ENCODE measurements around the gene TMCC1.

DNA sequence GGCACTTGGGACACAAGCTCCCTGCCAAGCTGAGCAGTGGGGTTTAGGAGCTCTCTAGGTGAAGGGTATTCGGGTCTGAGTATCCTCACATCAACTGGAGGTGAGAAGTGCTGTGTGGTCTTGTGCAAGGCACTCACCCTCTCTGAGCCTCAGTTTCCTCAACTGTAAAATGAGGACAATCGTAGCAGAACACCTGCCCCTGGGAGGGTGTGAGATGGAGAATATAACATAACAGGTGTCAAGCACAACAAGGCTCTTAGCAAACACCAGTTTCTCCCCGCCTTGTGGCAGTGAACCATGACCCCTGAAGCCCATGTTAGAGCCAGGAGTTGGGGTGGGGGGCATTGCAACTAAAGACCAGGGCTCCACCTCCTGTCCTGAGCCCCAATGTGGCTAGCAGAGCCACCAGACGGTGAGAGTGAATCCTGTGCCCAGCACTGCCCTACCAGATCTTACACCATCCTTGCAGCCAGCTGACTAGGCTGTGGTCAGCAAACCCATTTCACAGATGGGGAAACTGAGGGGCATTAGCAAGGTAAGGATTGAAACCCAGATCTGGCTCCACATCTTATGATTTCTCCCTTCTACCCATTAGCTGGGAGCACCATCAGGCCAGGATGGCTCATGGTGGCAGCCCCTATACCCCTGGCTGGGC, 284.4 kb downstream of the TMCC1 start:
- TF ChIP-seq HOXA7 (CRISPR knock-in tag; IDR thresholded peaks at IDR 0.05) = no peak
- no peak for TF ChIP-seq POLR2A (IDR thresholded peaks at IDR 0.05; ENCODE audit: low read length)
- TF ChIP-seq, protein P1, sequence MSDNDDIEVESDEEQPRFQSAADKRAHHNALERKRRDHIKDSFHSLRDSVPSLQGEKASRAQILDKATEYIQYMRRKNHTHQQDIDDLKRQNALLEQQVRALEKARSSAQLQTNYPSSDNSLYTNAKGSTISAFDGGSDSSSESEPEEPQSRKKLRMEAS (IDR thresholded peaks at IDR 0.05) = no peak
- TF ChIP-seq, protein P2, sequence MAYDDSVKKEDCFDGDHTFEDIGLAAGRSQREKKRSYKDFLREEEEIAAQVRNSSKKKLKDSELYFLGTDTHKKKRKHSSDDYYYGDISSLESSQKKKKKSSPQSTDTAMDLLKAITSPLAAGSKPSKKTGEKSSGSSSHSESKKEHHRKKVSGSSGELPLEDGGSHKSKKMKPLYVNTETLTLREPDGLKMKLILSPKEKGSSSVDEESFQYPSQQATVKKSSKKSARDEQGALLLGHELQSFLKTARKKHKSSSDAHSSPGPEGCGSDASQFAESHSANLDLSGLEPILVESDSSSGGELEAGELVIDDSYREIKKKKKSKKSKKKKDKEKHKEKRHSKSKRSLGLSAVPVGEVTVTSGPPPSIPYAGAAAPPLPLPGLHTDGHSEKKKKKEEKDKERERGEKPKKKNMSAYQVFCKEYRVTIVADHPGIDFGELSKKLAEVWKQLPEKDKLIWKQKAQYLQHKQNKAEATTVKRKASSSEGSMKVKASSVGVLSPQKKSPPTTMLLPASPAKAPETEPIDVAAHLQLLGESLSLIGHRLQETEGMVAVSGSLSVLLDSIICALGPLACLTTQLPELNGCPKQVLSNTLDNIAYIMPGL (CRISPR knock-in tag; IDR thresholded peaks at IDR 0.05; ENCODE audit: borderline replicate concordance) = no peak
- no peak for TF ChIP-seq RAD21 (conservative IDR thresholded peaks at IDR 0.05 in 1 of 2, IDR thresholded peaks at IDR 0.05 in 1 of 2)

All from A549 (cell line).